GM23338 (cell line): Measurements from ENCODE around the gene CCDC71L. TPM values are rescaled to one million over a fixed set of nuclear protein-coding genes. Genes with fewer than 3 reads are reported as not detected.

Experiments
- ATAC-seq: fragments of 200-7000 bp; cut with Tn5 transposase; 3 replicates; pipeline ENCODE4 v1.9.1; 2020
- DNase-seq: peaks from one replicate; pipeline ENCODE4 v3.0.0-alpha.2; 2015; ENCODE audit warnings: low spot score
- H2AFZ ChIP-seq: fragments of 200-600 bp; sonication (generic); 2 replicates; pipeline ENCODE4 v1.8.0; 2016; ENCODE audit warnings: antibody characterized with exemption, mild to moderate bottlenecking, moderate library complexity
- H3F3A ChIP-seq: fragments of 200-600 bp; sonication (generic); replicated peaks from 2 replicates; pipeline ENCODE4 v1.8.0; 2017; ENCODE audit warnings: antibody characterized with exemption, mixed run types, low read depth
- H3K27ac ChIP-seq: fragments of 200-600 bp; sonication (generic); 2 replicates; pipeline ENCODE4 v1.6.1; 2016; ENCODE audit warnings: low read depth
- H3K27me3 ChIP-seq: fragments of 200-600 bp; sonication (generic); 2 replicates; pipeline ENCODE4 v1.8.0; 2016; ENCODE audit warnings: mild to moderate bottlenecking, mixed run types, moderate library complexity; ENCODE audit not compliant: insufficient read depth
- H3K36me3 ChIP-seq: fragments of 200-600 bp; sonication (generic); 2 replicates; pipeline ENCODE4 v1.8.0; 2016; ENCODE audit warnings: mild to moderate bottlenecking; ENCODE audit not compliant: insufficient read depth
- H3K4me1 ChIP-seq: fragments of 200-600 bp; sonication (generic); 2 replicates; pipeline ENCODE4 v1.8.0; 2016; ENCODE audit warnings: mild to moderate bottlenecking, moderate library complexity; ENCODE audit not compliant: insufficient read depth
- H3K4me2 ChIP-seq: fragments of 200-600 bp; sonication (generic); 2 replicates; pipeline ENCODE4 v1.7.1; 2017; ENCODE audit warnings: mixed run types
- H3K4me3 ChIP-seq: fragments of 200-600 bp; sonication (generic); 2 replicates; pipeline ENCODE4 v1.6.1; 2016; ENCODE audit warnings: mixed run types
- H3K79me2 ChIP-seq: fragments of 200-600 bp; sonication (generic); replicated peaks from 2 replicates; pipeline ENCODE4 v1.8.0; 2017; ENCODE audit warnings: mild to moderate bottlenecking; ENCODE audit not compliant: insufficient read depth
- H3K9me2 ChIP-seq: fragments of 200-600 bp; sonication (generic); 2 replicates; pipeline ENCODE4 v1.8.0; 2017; ENCODE audit not compliant: insufficient read depth
- H4K20me1 ChIP-seq: fragments of 200-600 bp; sonication (generic); replicated peaks from 2 replicates; pipeline ENCODE4 v1.8.0; 2017; ENCODE audit warnings: mild to moderate bottlenecking; ENCODE audit not compliant: insufficient read depth
- H3K27ac Mint-ChIP-seq: 2 replicates; pipeline ENCODE4 v1.8.0; 2020; ENCODE audit warnings: inconsistent platforms, mild to moderate bottlenecking, moderate library complexity, mixed read lengths
- H3K27me3 Mint-ChIP-seq: 3 replicates; pipeline ENCODE4 v1.8.0; 2022; ENCODE audit warnings: low read depth, mild to moderate bottlenecking, moderate library complexity, mixed read lengths, inconsistent platforms; ENCODE audit not compliant: insufficient read depth, poor library complexity
- H3K36me3 Mint-ChIP-seq: 3 replicates; pipeline ENCODE4 v1.8.0; 2021; ENCODE audit warnings: low read depth, mild to moderate bottlenecking, inconsistent platforms, moderate library complexity, mixed read lengths
- H3K4me1 Mint-ChIP-seq: 3 replicates; pipeline ENCODE4 v1.8.0; 2020; ENCODE audit warnings: mild to moderate bottlenecking, inconsistent platforms, mixed read lengths
- H3K4me3 Mint-ChIP-seq: 3 replicates; pipeline ENCODE4 v1.8.0; 2021; ENCODE audit warnings: moderate library complexity, mild to moderate bottlenecking, inconsistent platforms, mixed read lengths
- H3K9me3 Mint-ChIP-seq: 3 replicates; pipeline ENCODE4 v1.8.0; 2020; ENCODE audit warnings: moderate library complexity, mild to moderate bottlenecking, inconsistent platforms, mixed read lengths
- CREB1 ChIP-seq: fragments of 250-450 bp; sonication (Bioruptor Pico); IDR thresholded peaks from 2 replicates; pipeline ENCODE4 v1.5.0; 2020; ENCODE audit warnings: low read depth, mild to moderate bottlenecking, moderate library complexity
- CTCF ChIP-seq, 2 experiments: fragments of 200-600 bp in 1 of 2; sonication (generic) in 1 of 2; conservative IDR thresholded peaks; 2 replicates each; pipeline versions ENCODE4 v1.5.1 to v1.6.1; 2016 to 2017; ENCODE audit warnings: antibody characterized with exemption in 2 of 2, low read depth in 2 of 2, mild to moderate bottlenecking in 2 of 2, moderate library complexity in 1 of 2
- ETS1 ChIP-seq: IDR thresholded peaks from 2 replicates; pipeline ENCODE4 v1.6.1; 2016; ENCODE audit warnings: antibody characterized with exemption
- EZH2 ChIP-seq: fragments of 200-600 bp; sonication (generic); IDR thresholded peaks from one replicate; pipeline ENCODE4 v1.8.0; 2017; ENCODE audit warnings: antibody characterized with exemption, mild to moderate bottlenecking, low read depth; ENCODE audit not compliant: unreplicated experiment
- NANOG ChIP-seq: IDR thresholded peaks from 2 replicates; pipeline ENCODE4 v1.6.1; 2016; ENCODE audit warnings: antibody characterized with exemption, borderline replicate concordance
- POLR2AphosphoS5 ChIP-seq: IDR thresholded peaks from 2 replicates; pipeline ENCODE4 v1.6.1; 2016; ENCODE audit warnings: antibody characterized with exemption, low read depth
- ZNF114 ChIP-seq: fragments of 250-450 bp; sonication (Bioruptor Pico); IDR thresholded peaks from 2 replicates; pipeline ENCODE4 v1.5.0; 2020; ENCODE audit warnings: mild to moderate bottlenecking, moderate library complexity
- ZNF462 ChIP-seq: fragments of 250-450 bp; sonication (Bioruptor Pico); IDR thresholded peaks from 2 replicates; pipeline ENCODE4 v1.5.0; 2020; ENCODE audit warnings: mild to moderate bottlenecking, moderate library complexity
- polyA plus RNA-seq: library from polyadenylated mRNA; unstranded; fragments of >200 nt; fragmentation: Nextera tagmentation; extraction: Ambion mirVana; gene quantifications from 2 replicates; pipeline ENCODE4 v1.2.1, GENCODE V29; 2016
- total RNA-seq: library from RNA; depleted of rRNA; stranded (reverse); fragments of >200 nt; shearing (Covaris generic); gene quantifications from 2 replicates; pipeline ENCODE4 v1.2.3, GENCODE V29; 2014

CCDC71L gene
- total and polyA plus RNA-seq, 2 experiments from 2014 or later = 8.4 to 32.3 TPM

GRCh38 chr7:106659963-106660861, 746 bp downstream of the CCDC71L start:
- H3K4me1 Mint-ChIP-seq = peaks cover 15% of the 10 kb centered on the region
- peaks cover 7% of the 10 kb centered on the region for H3K4me1 ChIP-seq
- peak overlapping the region; percentile 68 for H3K4me3 ChIP-seq
- no peaks in the 10 kb centered on the region; the same call in 2 of the 3 replicates for H3K36me3 Mint-ChIP-seq
- H4K20me1 ChIP-seq = no peaks in the 10 kb centered on the region
- no peaks in the 10 kb centered on the region for H3F3A ChIP-seq
- peak overlapping the region; percentile 87 for H3K4me2 ChIP-seq
- peaks cover 3% of the 10 kb centered on the region; the same call in 1 of the 2 replicates for H3K79me2 ChIP-seq
- peaks cover 7% of the 10 kb centered on the region for H3K9me2 ChIP-seq
- H3K27ac ChIP-seq = peak overlapping the region; percentile 62; the same call in 1 of the 2 replicates
- H2AFZ ChIP-seq = peak overlapping the region; percentile 52
- H3K27me3 ChIP-seq = no peaks in the 10 kb centered on the region
- H3K9me3 Mint-ChIP-seq = no peaks in the 10 kb centered on the region
- peak; percentile 92 for DNase-seq
- peaks cover 4% of the 10 kb centered on the region for H3K27me3 Mint-ChIP-seq
- no peak overlapping the region for H3K27ac Mint-ChIP-seq
- no peaks in the 10 kb centered on the region for H3K36me3 ChIP-seq
- TF ChIP-seq ZNF114 (CRISPR knock-in tag) = no peak
- TF ChIP-seq ETS1 = 0 out of 2 replicates have a peak, but pooled peaks have one; percentile 17
- no peak for TF ChIP-seq EZH2
- TF ChIP-seq CTCF (conservative IDR thresholded peaks at IDR 0.05; ENCODE audit: low read depth in 2 of 2) = peak; percentile 66 to 72
- TF ChIP-seq CREB1 = peak; percentile 67
- TF ChIP-seq POLR2AphosphoS5 = peak; percentile 34
- peak overlapping the region; percentile 79 for H3K4me3 Mint-ChIP-seq
- peak; percentile 79 for ATAC-seq

GRCh38 chr7:106659166-106659962, 1.6 kb downstream of the CCDC71L start:
- Histone ChIP-seq H3K27me3 (no peaks in the 10 kb centered on the region), H3K4me3 (peak overlapping the region; percentile 68), H4K20me1 (no peaks in the 10 kb centered on the region), H3K9me2 (peaks cover 7% of the 10 kb centered on the region), H3K27ac (peak overlapping the region; percentile 68; the same call in 1 of the 2 replicates), H3K4me2 (peak overlapping the region; percentile 87), H3F3A (no peaks in the 10 kb centered on the region), H3K79me2 (peaks cover 3% of the 10 kb centered on the region; the same call in 1 of the 2 replicates), H3K4me1 (peaks cover 7% of the 10 kb centered on the region), H3K36me3 (no peaks in the 10 kb centered on the region), H2AFZ (peak overlapping the region; percentile 52)
- Mint-ChIP-seq H3K36me3 (no peaks in the 10 kb centered on the region; the same call in 2 of the 3 replicates), H3K9me3 (no peaks in the 10 kb centered on the region), H3K4me1 (peaks cover 15% of the 10 kb centered on the region), H3K4me3 (peak overlapping the region; percentile 79), H3K27me3 (peaks cover 4% of the 10 kb centered on the region), H3K27ac (no peak overlapping the region)
- ATAC-seq (no peak), DNase-seq (no peak)
- TF ChIP-seq ZNF462 (CRISPR knock-in tag) (no peak), NANOG (no peak)
